Measurements from ENCODE around the gene SLC6A2.
"Not testable (repeated sequence)": the region's sequence is repeated elsewhere in the genome, so short reads cannot be mapped to it uniquely, and the experiment has no call there.

Gene SLC6A2

DNA sequence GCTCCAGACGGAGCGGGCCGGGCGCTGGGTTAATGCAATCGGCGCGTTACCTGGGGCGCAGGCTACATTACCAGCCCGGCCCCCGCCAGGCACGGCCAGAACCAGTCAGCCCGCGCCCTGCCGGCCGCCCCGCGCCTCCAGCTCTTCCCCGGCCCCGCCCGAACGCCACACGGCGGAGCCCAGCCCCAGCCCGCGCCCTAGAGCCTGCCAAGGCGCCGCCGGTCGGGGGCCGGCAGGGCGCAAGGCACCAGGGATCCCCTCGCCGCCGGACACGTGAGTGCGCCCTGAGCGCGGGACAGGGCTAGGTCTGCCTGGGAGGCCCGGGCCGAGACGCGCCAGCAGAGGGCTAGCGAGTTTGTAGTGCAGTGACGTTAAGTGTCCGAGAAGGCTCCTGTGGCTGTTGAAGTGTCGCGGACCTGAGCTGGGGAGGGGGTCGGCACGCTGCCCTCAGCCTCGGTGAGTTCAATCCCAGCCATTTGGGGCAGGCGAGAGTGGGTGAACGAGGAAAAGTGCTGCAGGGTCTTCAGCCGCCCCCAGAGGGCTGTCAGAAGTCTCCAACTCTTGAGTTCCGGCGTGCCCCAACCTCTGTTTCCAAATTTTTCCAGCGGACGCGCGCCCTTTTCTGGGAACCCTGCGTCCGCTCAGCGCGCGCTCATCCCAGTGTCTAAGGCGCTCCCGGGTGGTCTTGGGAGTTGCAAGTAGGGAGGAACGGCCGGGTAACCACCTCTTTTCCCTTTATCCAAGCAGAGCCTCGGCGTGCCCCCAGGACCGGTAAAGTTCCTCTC lies at the start of gene SLC6A2:
Gene SLC6A2 (plus strand): TSS at position 92 of the 785 bp plus-strand sequence. CDS start 707 bp downstream, outside the sequence.
- DNase-seq, result no peak

DNA sequence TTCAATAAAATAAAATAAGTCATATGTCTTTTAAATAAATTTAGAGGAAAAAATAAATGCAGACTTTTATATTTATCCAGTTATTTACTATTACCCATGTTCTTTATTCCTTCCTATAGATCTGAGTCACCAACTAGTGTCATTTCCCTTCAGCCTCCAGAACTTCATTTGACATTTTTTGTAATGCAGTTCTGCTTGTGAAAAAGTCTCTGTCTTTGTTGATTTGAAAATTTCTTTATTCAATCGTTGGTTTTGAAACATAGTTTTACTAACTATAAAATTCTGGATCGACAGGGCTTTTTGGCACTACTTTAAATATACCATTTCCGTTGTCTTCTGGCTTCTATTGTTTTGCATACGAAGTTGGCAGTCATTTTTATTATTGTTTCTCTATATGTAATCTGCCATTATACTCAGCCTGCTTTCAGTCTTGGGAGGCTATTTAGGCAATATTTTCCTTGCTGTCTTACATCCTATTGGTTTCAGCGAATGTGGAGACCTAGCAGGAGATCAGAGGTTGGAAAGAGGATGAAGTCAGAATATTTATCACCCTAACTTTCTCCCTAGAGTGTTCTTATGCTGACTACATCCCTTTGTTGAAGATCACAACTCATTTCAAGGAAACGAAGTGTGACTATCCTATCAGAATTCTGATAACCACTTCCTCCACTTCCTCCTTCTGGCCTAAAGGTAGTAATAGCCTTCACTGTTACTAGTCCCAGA lies 42.0 kb upstream of the SLC6A2 start:
- DNase-seq, result no peak

DNA sequence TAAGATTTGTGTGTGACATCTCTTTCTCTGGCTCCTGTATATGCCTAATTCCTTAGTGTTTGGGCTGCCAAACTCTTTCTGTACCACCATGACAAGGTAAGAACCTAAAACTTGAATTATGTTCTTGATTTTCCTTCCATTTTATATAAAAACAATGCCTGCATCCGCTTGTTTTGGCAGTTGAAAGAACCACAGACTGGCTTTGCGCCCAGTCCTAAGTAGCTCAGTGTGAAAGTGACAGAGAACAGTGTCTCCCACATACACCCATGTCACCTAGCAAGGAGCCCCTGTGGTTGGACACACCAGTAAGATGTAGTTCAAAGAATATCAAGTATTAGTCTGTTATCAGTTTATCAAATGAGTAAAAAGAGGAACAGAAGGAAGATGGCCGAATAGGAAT lies 40.7 kb upstream of the SLC6A2 start:
- no peak for DNase-seq

DNA sequence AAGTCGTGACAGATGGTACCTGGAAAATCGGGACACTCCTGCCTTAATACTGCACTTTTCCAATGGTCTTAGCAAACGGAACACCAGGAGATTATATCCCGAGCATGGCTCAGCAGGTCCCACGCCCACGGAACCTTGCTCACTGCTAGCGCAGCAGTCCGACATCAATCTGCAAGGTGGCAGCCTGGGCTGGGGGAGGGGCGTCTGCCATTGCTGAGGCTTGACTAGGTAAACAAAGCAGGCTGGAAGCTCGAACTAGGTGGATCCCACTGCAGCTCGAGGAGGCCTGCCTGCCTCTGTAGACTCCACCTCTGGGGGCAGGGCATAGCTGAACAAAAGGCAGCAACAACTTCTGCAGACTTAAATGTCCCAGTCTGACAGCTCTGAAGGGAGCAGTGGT lies 40.1 kb upstream of the SLC6A2 start:
- DNase-seq, result not testable (repeated sequence)

DNA sequence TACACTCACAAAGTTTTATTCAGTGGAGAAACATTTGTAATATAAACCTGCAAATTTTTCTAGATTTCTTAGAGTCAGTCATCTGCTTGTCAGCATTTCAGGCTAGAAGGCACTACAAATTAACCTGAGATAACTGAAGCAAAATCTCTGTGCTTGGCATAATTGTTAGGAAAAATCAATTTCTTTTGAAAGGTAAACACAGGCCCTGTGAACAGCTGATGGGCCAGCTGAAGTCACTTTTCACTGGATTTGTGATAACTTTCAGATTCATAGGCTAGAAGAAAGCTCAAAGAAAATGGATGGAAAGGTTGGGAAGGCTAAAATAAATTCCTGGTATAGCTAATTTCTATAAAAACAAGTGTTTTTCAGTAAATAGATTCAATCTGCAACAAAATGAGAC lies 34.0 kb upstream of the SLC6A2 start:
- no peak for DNase-seq

GRCh38 chr16:55622272-55622671 lies 33.5 kb upstream of the SLC6A2 start:
- DNase-seq, result no peak

GRCh38 chr16:55622930-55623561 lies 32.7 kb upstream of the SLC6A2 start:
- DNase-seq, result no peak

GRCh38 chr16:55623640-55624039 lies 32.1 kb upstream of the SLC6A2 start:
- DNase-seq, result no peak

DNA sequence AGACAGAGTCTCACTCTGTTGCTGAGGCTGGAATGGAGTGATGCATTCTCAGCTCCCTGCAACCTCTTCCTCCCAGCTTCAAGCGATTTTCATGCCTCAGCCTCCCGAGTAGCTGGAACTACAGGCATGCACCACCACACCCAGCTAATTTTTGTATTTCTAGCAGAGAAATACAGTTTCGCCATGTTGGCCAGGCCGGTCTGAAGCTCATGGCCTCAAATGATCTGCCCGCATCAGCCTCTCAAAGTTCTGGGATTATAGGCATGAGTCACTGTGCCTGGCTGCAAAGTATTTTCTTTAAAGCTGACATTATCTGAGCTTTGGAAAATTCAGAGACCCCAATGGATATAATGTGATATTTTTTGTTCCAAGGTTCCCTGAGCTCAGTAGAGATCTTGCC lies 31.1 kb upstream of the SLC6A2 start:
- DNase-seq, result no peak

DNA sequence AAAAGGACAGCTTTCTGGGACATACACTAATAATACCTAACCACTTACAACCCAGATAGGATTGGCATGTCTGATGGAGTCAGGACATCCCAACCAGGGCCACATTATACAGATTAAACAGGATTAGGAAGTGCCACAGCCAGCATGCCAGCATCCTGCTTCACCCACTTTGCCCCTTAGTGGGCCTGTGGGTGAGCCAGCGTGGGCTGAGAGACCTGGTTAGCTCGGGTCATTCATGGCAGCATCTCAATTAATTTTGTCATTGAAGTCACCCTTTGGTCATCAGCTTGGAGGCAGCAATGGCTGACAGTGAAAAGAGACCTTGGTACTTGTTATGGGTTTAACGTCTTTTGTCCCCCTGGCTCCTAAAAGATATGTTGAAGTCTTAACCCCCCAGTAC lies 29.9 kb upstream of the SLC6A2 start:
- DNase-seq, result no peak

GRCh38 chr16:55628306-55628968 lies 27.4 kb upstream of the SLC6A2 start:
- no peak for DNase-seq

DNA sequence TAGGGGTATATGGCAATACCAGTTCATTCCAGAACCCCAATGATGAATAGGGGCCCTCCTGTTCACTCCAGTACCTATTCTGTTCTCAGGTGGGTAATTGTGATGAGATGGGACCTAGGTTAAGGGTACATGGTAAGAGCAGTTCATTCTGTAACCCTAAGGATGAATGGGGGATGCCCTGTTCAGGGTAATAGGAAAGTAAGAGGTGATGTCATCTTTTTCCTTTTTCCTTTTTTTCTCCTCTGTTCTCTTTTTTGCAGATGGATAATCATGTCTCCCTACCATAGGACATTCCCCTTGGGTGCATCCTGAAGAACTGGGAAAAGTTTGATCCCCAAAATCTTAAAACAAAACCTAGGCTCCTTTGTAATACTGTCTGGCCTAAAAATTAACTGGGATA lies 25.0 kb upstream of the SLC6A2 start:
- DNase-seq, result no peak

DNA sequence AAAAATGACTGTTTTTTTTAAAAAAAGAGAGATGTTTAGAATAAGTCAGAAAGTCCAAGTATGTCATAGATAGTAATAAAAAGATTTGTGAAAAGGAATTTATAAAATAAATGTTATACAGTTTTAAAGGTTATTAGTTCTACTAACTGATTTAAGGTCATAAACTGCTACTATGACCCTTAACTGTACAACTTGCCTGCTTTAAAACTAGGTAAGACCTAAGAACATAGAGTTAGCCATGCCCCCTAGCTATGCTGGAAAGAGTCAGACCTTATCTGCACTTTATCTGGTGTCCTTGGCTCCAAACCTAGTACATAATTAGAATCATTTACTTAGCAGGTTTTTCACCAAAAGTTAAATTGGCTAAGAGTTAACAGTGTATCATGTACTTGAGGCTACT lies 23.5 kb upstream of the SLC6A2 start:
- DNase-seq, result no peak

GRCh38 chr16:55634193-55634592 lies 21.6 kb upstream of the SLC6A2 start:
- DNase-seq, result no peak

DNA sequence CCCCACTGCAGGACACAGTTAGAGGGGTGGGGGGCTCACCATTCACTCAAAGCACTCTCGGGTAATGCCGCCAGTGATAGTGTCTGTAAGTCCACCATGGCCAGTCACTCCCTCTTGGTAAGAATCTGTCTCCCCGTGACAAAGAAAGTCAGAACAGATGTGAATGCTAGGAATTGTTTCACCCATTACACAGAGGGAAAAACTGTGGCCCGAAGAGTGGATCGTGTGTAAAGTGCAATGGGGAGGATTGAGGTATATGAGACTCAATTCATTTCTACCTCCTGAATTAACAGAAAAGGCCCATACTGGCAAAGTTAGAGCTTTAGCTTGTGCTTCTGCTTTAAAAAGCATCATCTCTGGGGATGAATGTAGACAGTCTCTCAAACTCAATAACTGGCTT lies 17.5 kb upstream of the SLC6A2 start:
- no peak for DNase-seq

GRCh38 chr16:55640701-55641327 lies 15.0 kb upstream of the SLC6A2 start:
- DNase-seq, result no peak

- no peak for DNase-seq
These were observed 14.2 kb upstream of the SLC6A2 start for GRCh38 chr16:55641430-55642056.

GRCh38 chr16:55642611-55643010 lies 13.2 kb upstream of the SLC6A2 start:
- DNase-seq, result no peak

DNA sequence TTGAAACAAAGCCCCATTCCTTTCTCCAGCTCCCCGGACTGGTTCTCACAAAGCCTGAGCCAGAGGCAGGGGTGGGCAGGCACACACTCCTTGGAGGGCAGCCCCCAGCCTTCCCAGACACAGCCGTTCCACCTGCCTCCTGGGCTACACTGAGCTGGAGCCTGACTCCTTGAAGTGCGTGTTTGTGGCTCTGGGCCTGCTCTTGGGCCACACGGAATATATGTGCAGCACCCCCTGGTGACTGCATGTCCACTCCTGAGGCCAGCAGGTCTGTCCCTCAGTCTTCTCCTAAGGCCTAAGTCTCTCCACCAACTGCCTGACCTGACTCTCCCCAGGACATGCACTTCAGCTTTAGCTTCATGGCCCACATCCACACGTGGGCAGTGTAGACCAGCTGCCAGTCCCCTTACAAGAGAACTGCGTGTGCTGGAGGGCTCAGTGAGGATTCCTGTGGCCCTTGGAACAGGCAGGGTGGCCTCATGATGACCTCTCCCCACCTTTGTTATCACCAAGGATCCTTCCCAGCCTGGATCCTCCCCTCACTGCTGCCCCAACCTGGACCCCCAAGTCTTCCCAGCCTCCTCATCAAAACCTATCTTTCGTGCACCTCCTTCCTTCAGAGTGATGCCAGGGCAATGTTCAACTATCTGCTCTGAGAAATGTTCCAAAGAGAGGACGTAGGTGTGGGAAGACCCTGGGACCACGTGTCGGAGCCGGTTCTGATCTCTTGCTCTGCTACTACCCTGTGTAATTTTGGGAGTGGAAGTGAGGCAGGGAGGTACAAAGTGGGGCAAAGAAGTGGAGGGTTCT lies 12.4 kb upstream of the SLC6A2 start:
- no peak for DNase-seq

- no peak for DNase-seq
These were observed 9.8 kb upstream of the SLC6A2 start for GRCh38 chr16:55645986-55646385.

DNA sequence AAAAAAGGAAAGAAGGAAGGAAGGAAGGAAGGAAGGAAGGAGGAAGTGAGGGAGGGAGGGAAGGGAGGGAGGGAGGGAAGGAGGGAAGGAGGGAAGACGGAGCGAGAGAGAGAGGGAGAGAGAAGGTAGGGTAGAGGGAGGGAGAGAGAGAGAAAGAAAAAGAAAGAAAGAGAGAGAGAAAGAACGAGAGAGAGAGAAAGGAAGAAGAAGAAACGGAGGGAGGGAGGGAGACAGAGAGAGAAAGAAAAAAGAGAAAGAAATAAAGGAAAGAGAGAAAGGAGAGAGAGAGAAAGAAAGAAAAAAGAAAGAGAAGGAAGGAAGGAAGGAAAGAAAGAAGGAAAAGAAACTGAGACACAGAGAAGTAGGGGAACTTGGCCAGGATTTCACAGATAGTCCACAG lies 8.4 kb upstream of the SLC6A2 start:
- no peak for DNase-seq

DNA sequence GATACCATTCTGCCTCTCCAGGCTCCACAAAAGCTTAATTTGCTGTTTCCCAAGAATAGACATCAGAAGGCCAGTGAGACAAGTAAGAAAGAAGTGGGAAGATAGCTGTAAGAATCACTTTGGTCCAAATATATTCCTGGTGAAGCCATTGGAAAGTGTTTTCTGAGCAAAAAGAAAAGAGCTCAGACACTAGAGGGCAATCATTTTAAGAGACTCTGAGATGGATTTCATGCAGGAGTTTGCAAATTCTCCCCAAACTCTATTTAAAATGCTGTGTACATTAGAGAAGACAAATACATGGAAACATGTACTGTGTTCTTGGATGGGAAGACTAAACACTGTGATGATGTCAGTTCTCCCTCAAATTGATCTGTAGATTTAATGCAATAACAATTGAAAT lies 8.0 kb upstream of the SLC6A2 start:
- DNase-seq, result no peak
